Measurements from ENCODE around the gene ROM1. TPM values are rescaled to one million over a fixed set of nuclear protein-coding genes. Genes with fewer than 3 reads are reported as not detected.

ROM1 gene
- total RNA-seq, 1 donor from 2014 or later, result 0.86 TPM

DNA sequence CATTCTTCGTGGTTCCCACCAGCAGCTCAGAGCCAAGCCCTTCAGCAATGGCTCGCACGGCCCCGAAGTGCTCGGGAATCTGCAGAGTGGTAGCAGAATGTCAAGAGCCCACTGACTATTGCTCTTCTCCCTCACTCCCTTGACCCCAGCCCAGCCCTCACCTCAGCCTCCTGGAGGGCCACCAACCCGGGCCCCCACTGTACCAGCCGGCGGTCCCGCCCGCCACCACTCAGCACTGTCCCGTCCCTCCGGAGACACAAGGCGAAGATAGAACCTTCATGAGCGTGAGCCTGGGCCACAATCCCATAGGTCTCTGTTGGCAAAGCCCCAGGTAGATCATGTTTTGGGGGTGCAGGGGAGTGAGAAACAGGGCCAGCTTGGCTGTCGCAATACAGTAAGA lies 7.2 kb upstream of the ROM1 start:
- H3K27ac Mint-ChIP-seq, result no peak overlapping the region
- H3K27me3 Mint-ChIP-seq, result peaks cover 19% of the 10 kb centered on the region
- TF ChIP-seq, protein P1, sequence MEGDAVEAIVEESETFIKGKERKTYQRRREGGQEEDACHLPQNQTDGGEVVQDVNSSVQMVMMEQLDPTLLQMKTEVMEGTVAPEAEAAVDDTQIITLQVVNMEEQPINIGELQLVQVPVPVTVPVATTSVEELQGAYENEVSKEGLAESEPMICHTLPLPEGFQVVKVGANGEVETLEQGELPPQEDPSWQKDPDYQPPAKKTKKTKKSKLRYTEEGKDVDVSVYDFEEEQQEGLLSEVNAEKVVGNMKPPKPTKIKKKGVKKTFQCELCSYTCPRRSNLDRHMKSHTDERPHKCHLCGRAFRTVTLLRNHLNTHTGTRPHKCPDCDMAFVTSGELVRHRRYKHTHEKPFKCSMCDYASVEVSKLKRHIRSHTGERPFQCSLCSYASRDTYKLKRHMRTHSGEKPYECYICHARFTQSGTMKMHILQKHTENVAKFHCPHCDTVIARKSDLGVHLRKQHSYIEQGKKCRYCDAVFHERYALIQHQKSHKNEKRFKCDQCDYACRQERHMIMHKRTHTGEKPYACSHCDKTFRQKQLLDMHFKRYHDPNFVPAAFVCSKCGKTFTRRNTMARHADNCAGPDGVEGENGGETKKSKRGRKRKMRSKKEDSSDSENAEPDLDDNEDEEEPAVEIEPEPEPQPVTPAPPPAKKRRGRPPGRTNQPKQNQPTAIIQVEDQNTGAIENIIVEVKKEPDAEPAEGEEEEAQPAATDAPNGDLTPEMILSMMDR (IDR thresholded peaks at IDR 0.05; ENCODE audit: unreplicated experiment), result no peak
- no peaks in the 10 kb centered on the region for H3K9me3 Mint-ChIP-seq (ENCODE audit: low read depth)
- DNase-seq (ENCODE audit: low spot score, unreplicated experiment), result no peak
- H3K4me1 Mint-ChIP-seq (ENCODE audit: low read depth), result peaks cover 22% of the 10 kb centered on the region
- H3K4me3 Mint-ChIP-seq (ENCODE audit: low read depth), result no peak overlapping the region
- H3K36me3 Mint-ChIP-seq (ENCODE audit: insufficient read depth), result peaks cover 8% of the 10 kb centered on the region

DNA sequence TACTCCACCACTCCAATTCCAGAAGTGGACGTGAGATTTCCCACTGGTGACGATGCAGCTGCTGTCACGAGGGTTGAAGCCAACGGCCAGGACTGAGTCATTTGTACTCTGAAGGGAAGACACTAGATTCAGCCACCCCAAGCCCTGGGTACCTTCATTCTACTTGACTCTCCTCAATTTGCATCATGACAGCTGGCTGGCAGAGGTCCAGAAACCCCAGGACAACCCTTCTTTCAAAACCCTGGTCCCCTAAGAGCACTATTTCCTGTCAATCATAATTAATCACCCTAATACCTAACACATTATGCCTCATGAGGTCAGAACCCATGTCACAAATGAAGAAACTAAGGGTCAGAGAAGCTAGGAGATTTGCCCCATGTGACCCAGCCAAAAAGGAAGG lies 5.3 kb upstream of the ROM1 start:
- DNase-seq (ENCODE audit: low spot score, unreplicated experiment), result no peak
- no peaks in the 10 kb centered on the region for H3K9me3 Mint-ChIP-seq (ENCODE audit: low read depth)
- TF ChIP-seq, protein P1 (IDR thresholded peaks at IDR 0.05; ENCODE audit: unreplicated experiment), result no peak
- H3K27ac Mint-ChIP-seq, result no peak overlapping the region
- H3K4me3 Mint-ChIP-seq (ENCODE audit: low read depth), result no peak overlapping the region
- peaks cover 24% of the 10 kb centered on the region for H3K4me1 Mint-ChIP-seq (ENCODE audit: low read depth)
- H3K27me3 Mint-ChIP-seq, result peaks cover 14% of the 10 kb centered on the region
- H3K36me3 Mint-ChIP-seq (ENCODE audit: insufficient read depth), result peaks cover 8% of the 10 kb centered on the region

DNA sequence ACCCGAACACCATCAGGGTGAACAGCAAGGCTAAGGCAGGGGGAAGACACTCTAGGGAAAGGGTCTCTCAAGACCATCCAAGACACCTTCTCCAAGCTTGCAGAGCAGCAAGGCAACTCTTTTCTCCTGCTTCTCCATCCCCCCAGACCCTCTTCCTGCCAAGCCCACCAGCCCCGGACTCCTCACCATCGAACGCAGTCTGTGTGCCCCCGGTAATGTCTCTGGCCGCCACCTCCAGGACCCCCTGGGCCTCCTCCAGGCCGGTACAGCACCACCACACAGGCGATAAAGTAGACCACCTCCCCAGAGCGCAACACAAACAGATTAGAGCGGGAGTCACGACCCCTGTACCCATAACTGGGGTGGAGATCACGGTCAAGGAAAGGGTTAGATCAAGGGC lies 4.3 kb upstream of the ROM1 start:
- TF ChIP-seq, protein P1 (IDR thresholded peaks at IDR 0.05; ENCODE audit: unreplicated experiment), result no peak

DNA sequence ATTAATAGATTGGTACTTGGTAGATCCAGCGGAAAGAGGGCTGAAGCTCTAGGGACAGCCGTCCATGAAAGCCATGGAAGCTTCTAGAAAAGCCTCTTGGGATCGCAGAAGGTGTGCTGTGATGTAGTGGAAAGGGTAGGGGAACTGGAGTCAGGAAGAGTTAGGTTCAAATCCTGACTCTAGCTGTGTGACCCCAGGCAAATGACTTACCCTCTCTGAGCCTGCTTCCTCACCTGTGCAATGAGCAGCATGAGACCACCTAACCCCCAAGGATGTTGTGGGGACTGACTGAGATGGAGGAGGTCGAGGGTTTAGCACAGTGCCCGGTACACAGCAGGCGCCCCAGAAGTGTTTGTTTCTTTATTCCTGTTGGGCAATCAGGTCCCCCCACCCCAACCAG lies 2.7 kb upstream of the ROM1 start:
- H3K9me3 Mint-ChIP-seq (ENCODE audit: low read depth), result no peaks in the 10 kb centered on the region
- H3K27me3 Mint-ChIP-seq, result no peaks in the 10 kb centered on the region
- TF ChIP-seq, protein P1 (IDR thresholded peaks at IDR 0.05; ENCODE audit: unreplicated experiment), result no peak
- peaks cover 8% of the 10 kb centered on the region for H3K4me1 Mint-ChIP-seq (ENCODE audit: low read depth)
- no peak overlapping the region for H3K27ac Mint-ChIP-seq
- H3K4me3 Mint-ChIP-seq (ENCODE audit: low read depth), result peak overlapping the region; percentile 52
- peaks cover 2% of the 10 kb centered on the region for H3K36me3 Mint-ChIP-seq (ENCODE audit: insufficient read depth)
- DNase-seq (ENCODE audit: low spot score, unreplicated experiment), result no peak

More for the DNA sequence above, 4.3 kb upstream of the ROM1 start:
- no peak for DNase-seq (ENCODE audit: low spot score, unreplicated experiment)
- H3K4me3 Mint-ChIP-seq (ENCODE audit: low read depth), result no peak overlapping the region
- peaks cover 4% of the 10 kb centered on the region for H3K27me3 Mint-ChIP-seq
- peaks cover 19% of the 10 kb centered on the region for H3K4me1 Mint-ChIP-seq (ENCODE audit: low read depth)
- no peak overlapping the region for H3K27ac Mint-ChIP-seq
- no peaks in the 10 kb centered on the region for H3K9me3 Mint-ChIP-seq (ENCODE audit: low read depth)
- H3K36me3 Mint-ChIP-seq (ENCODE audit: insufficient read depth), result peaks cover 4% of the 10 kb centered on the region

DNA sequence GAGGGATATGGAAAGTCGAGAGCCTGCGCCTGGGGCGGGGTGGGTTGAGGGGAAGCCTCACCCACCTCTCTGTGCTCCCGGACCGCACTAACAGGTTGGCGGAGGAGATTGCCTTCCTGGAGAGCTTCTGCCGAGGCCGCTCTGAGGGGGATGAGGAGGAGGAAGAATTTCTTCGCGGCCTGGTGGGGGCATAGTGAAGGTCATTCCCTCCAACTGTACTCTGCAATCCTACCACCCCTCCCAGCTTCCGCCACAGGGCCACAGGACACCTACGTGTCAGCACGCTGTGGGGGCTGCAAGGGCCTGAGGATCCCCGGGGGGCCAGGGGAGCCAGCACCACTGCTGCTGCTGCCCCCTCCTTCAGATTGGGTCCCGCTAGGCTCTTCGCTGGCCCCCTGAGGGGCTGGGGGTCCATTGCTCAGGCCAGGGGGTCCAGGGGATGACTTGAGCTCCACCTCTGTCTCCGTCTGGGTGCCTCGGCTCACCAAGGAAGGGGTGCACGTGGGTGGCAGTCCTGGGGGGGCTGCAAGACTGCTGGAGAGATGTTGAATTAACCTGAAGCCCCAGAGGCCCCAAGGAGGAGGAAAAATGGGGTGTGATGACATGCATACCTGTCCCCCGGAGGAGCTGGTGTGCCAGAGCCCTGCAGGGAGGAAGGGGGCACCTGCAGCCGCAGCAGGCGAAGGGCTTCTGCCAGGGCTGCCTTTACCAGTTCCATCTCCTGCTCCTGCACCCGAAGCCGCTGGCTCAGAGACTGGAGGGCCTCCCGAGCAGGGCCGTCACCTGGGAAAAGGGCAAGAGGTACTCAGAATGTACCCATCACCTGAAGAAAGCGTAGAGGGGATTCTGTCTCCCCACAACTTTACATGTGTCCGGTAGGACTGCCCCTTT lies 2.0 kb upstream of the ROM1 start:
- TF ChIP-seq, protein P1 (IDR thresholded peaks at IDR 0.05; ENCODE audit: unreplicated experiment), result no peak
- DNase-seq (ENCODE audit: low spot score, unreplicated experiment), result no peak
- Mint-ChIP-seq H3K27me3 (no peaks in the 10 kb centered on the region), H3K9me3 (ENCODE audit: low read depth) (no peaks in the 10 kb centered on the region), H3K4me3 (ENCODE audit: low read depth) (peak overlapping the region; percentile 93), H3K4me1 (ENCODE audit: low read depth) (peaks cover 8% of the 10 kb centered on the region), H3K27ac (no peak overlapping the region), H3K36me3 (ENCODE audit: insufficient read depth) (peaks cover 2% of the 10 kb centered on the region)

Data from progenitor cell of endocrine pancreas (in vitro differentiated cells).